ENCODE data around the gene EVI2B.

GRCh38 chr17:31329221-31329620 is 15.4 kb upstream of the EVI2B start:
- TF ChIP-seq, protein P1, sequence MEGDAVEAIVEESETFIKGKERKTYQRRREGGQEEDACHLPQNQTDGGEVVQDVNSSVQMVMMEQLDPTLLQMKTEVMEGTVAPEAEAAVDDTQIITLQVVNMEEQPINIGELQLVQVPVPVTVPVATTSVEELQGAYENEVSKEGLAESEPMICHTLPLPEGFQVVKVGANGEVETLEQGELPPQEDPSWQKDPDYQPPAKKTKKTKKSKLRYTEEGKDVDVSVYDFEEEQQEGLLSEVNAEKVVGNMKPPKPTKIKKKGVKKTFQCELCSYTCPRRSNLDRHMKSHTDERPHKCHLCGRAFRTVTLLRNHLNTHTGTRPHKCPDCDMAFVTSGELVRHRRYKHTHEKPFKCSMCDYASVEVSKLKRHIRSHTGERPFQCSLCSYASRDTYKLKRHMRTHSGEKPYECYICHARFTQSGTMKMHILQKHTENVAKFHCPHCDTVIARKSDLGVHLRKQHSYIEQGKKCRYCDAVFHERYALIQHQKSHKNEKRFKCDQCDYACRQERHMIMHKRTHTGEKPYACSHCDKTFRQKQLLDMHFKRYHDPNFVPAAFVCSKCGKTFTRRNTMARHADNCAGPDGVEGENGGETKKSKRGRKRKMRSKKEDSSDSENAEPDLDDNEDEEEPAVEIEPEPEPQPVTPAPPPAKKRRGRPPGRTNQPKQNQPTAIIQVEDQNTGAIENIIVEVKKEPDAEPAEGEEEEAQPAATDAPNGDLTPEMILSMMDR (IDR thresholded peaks at IDR 0.05) = no peak
- no peak for TF ChIP-seq POLR2A (IDR thresholded peaks at IDR 0.05)
- TF ChIP-seq POLR2AphosphoS5 (IDR thresholded peaks at IDR 0.05; ENCODE audit: insufficient read depth in 1 of 2, low read depth in 1 of 2) = no peak

Data from vagina (tissue), 2 donors.